NCI-H2081 treated with DMSO at 0.1 percent for 48 hours (cell line): ENCODE measurements around the gene LYSMD1.
"Not testable (repeated sequence)": the region's sequence is repeated elsewhere in the genome, so short reads cannot be mapped to it uniquely, and the experiment has no call there.

Experiments
- DNase-seq: peaks from one replicate; lab custom pipeline; 2025; lab: John Stamatoyannopoulos, UW

The LYSMD1 gene, protein sequence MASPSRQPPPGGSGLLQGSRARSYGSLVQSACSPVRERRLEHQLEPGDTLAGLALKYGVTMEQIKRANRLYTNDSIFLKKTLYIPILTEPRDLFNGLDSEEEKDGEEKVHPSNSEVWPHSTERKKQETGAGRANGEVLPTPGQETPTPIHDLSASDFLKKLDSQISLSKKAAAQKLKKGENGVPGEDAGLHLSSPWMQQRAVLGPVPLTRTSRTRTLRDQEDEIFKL

GRCh38 chr1:151165738-151166504 is at the start of gene LYSMD1, which contains the start of gene SCNM1:
Gene LYSMD1 (minus strand): TSS chr1:151165902. CDS start chr1:151165258, 644 bp downstream.
Gene SCNM1 (plus strand): TSS chr1:151166144. CDS start chr1:151166153, 9 bp downstream.
- peak; percentile 97 for DNase-seq

DNA sequence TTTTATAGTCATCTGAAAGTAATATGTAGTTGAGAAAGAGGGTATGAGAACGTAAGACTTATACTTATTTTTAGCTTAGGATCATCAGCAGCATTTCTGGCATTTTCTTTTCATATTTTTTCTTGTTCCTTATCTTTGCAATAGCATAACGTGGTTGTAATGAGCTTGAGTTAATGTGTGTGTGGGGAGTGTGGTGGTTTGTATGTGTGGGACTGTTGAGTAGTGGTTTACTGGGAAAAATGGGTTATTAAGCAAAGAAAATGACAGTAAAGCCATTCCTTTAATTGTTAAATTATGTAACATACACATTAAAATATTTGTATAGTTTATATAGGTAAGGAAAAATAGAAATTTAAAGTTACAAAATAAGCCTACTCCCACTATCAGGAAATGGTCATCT is 47.9 kb upstream of the LYSMD1 start:
- DNase-seq, result no peak

DNA sequence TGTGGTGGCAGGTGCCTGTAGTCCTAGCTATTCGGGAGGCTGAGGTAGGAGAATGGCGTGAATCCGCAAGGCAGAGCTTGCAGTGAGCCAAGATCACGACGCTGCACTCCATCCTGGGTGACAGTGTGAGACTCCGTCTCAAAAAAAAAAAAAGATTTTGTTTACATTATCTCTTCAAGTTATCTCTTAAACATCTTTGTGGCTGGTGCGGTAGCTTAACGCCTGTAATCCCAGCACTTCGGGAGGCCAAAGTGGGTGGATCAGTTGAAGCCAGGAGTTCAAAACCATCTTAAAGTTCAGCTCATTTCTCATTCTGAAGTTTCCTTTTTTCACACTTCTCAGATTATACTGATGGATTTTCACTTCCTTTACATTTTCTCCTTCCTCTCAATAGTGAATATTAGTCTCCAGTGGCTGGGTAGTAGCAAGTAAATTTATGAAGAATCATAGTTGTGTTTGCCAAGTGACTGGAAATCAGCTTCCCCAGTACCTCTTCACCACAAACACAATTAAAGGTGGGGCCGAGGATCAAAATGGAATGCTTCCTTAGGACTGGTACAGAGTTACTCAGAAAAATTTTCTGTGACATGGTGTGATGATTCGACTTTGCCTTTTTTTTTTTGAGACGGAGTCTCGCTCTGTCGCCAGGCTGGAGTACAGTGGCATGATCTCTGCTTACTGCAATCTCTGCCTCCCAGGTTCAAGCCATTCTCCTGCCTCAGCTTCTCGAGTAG is 46.4 kb upstream of the LYSMD1 start:
- no peak for DNase-seq

DNA sequence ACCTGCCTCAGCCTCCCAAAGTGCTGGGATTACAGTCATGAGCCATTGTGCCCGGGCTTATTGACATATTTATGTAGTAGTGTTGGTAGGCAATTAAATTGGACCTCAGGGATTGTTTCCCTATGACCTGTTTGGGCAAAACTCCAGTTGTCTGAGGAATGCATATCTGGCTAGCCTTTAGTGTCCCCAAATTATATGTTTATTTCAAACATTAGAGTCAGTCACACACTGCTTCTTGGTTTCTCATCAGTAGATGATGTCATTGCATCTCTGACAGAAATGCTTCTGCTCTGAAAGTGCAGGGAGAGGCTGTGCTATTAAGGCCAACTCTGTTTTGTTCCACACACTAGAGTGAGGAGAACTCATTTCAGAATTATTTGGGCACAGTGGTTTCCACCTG is 45.1 kb upstream of the LYSMD1 start:
- no peak for DNase-seq

DNA sequence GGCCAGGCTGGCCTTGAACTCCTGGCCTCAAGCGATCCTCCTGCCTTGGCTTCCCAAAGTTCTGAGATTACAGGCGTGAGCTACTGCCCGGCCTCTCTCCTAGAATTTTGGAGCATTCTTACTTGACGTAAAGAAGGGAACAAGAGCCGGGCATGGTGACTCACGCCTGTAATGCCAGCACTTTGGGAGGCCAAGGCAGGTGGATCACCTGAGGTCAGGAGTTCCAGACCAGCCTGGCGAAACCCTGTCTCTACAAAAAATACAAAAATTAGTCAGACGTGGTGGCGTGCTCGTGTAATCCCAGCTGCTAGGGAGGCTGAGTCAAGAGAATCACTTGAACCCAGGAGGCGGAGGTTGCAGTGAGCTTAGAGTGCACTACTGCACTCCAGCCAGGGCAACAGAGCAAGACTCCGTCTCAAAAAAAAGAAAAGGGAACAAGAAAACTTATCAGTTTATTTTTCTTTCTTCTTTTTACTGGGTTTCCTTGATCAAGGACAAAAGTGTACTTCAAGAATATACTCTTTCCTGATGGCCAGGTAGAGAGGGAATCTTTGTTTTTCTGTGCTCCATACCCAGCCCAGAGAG is 39.8 kb upstream of the LYSMD1 start:
- DNase-seq, result not testable (repeated sequence)

DNA sequence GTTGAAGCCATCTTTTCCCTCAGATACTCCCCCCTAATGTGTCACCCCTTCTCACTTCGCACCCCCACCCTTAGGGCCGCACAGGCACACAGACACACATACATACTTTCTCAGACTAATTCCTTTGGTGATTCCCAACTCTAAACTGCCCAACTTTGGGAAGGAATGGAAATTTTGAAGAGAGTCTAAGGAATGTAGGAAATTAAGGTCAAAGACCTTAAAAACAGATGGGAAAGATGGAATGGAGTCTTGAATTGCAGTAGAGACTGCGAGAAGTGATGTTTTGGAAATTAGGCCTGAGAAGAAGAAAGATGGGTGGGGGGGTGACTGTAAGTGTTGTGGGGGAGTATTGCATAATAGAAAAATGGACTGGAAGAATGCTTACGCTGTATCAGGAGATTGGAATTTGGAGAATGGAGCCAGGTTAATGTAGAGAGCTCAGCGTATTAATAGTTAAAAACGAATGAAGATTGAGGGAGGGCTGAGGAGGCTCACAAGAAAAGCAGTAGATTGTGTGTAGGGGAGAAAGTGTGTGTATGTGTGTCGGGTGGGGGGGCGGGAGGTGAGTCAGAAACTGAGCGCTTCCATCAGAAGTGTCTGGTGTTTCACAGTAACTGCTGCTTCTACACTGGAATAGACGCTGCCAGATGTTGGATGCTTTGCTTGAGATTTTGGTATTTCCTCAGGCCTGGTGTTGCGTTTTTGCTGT is 34.3 kb upstream of the LYSMD1 start:
- DNase-seq, result no peak

DNA sequence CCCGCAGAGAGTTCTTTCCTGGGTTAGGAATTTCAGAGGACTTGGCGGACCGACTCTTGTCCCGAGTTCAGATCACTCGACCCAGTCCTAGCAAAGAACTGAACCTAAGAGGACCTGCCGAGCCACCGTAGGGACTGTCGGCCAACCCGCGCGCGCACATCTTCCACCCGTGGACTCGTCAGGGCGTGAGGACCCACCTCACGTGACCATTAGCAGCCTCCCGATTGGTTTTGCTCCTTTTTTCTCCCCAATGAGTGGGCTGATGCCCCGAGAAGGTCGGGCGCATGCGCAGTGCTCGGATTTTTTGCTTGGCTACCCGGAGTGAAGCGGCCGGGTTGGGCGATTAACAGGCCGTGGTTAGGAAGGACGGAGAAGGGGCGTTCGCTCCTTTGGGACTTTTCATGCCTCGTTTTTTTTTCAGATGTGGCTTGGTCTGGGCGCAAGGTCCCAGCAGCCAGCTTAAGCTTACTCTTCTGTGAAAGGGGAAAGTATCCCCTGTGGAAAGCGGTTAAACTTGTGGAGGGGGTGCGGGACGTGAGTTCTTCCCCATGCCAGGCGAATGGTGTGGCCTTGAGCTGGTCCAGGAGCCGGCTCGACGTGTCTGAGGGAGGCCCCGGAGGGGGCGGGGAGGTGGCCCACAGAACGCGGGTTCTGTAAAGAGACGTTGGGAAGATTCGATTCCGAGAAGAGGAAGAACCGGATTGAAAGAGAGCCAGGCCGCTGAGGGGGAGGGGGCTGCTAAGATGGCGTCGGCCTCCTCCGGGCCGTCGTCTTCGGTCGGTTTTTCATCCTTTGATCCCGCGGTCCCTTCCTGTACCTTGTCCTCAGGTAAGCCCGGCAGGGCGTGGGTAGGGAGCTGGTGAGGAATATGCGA is 32.8 kb upstream of the LYSMD1 start, which contains the start of gene PIP5K1A:
Gene PIP5K1A (plus strand): TSS at position 299 of the 874 bp plus-strand sequence. CDS start 445 bp downstream, at position 744.
- DNase-seq, result peak; percentile 99

GRCh38 chr1:151197863-151198253 is 32.2 kb upstream of the LYSMD1 start:
- DNase-seq, result no peak

DNA sequence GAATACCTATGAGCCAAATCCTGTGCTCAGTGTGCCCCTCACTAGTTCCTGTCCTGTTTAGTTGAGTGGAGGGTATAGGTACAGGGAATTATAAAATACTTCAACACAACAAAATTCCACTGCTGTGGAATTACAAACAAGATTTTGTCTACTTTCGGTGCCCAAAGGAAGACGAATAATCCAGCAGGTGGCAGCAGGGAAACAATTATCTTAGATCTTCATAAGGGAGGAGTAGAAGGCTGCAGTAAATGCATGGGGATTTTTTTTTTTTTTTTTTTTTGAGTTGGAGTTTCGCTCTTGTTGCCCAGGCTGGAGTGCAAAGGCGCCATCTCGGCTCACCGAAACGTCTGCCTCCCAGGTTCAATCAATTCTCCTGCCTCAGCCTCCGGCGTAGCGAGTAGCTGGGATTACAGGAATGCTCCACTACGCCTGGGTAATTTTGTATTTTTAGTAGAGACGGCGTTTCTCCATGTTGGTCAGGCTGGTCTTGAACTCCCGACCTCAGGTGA is 30.6 kb upstream of the LYSMD1 start:
- peak; percentile 56 for DNase-seq

- not testable (repeated sequence) for DNase-seq
Observed at GRCh38 chr1:151194894-151195594, 29.3 kb upstream of the LYSMD1 start.

DNA sequence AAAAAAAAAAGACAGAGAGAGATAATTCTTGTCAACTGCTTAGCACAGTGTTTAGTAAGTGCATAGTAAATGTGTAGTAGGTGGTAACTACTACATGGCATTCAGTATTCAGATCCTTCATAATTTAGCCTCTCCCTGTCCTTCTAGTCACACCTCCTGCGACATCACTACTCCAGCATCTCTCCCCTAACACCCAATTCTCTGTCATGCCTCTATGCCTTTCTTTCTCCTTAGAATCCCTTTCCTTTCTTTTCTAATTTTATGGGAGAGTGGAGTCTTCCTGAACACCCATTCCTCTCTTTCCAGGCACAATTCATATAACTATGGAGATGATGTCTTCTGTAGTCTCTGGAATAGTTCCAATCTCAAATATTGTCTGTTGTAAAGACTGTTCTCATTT is 28.2 kb upstream of the LYSMD1 start:
- no peak for DNase-seq

GRCh38 chr1:151193304-151193703 is 27.6 kb upstream of the LYSMD1 start:
- no peak for DNase-seq

DNA sequence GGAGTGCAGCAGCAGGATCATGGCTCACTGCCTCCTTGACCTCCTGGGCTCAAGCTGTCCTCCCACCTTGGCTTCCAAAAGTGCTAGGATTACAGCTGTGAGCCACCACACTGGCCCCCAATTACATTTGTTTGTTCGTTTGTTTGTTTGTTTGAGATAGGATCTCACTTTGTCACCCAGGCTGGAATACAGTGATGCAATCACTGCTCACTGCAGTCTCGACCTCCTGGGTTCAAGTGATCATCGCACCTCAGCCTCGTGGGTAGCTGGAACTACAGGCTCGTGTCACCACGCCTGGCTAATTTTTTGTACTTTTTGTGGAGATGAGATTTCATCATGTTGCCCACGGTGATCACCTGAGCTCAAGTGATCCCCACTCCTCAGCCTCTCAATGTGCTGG is 26.3 kb upstream of the LYSMD1 start:
- DNase-seq, result no peak

- DNase-seq, result peak; percentile 91
Observed at GRCh38 chr1:151189637-151190445, 24.1 kb upstream of the LYSMD1 start, which contains the start of gene VPS72. Gene VPS72 (minus strand): TSS chr1:151190197. CDS start chr1:151190121, 76 bp downstream.

- not testable (repeated sequence) for DNase-seq
Observed at GRCh38 chr1:151188667-151189066, 23.0 kb upstream of the LYSMD1 start.

GRCh38 chr1:151187205-151187604 is 21.5 kb upstream of the LYSMD1 start:
- peak; percentile 39 for DNase-seq

DNA sequence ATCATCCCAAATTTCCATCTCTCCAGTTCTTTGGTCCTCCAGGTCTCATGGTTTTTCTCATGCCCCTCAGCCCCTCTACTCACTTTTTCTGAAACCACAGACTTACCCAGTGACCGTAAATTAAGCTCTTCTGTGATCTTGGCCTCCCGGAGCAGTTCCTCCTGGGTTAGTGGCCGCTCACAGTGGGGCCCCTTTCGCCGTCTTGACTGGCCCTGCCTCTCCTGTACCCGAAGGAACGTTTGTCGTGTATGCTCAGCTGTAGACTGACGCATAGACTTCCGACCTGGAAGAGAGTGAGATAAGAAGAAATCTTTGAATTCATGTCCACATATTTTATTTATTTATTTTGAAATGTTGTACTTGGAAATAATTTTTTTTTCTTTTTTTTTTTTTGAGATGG is 18.5 kb upstream of the LYSMD1 start:
- no peak for DNase-seq

DNA sequence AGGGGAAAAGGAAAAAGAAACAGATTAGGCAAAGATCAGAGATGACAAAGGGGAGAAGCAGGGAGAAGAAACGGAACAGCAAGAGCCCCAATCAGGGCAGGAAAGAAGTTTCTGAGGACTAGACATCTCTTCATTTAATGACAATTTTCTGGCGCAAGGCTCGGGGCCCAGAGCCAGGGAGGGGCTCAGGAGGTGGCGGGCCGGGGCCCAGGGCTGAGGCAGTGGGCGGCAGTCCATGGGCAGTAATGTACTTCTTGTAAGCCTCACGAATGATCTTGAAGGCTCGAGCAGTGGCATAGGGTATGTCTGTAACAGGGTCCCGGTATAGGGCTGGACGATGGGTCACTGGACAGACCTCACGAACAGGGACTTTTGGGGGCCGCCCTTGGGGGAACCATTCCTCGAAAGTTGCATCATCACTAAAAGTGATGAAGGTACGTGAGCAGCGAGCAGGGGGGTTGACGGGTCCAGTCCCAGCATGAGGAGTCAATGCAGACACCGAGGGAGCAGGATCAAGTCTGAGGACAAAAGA is 10.9 kb upstream of the LYSMD1 start:
- no peak for DNase-seq
